ENCODE measurements around the gene CMTM7. TPM values are rescaled to one million over a fixed set of nuclear protein-coding genes. Genes with fewer than 3 reads are reported as not detected.

The CMTM7 gene
- total RNA-seq, 3 donors from 2014 or later (not counting 1 experiment from before 2014, with no cell fraction given), result 4.1 to 16.7 (median 12.8) TPM

- WGBS (ENCODE audit: insufficient coverage), result 33% methylated on average over 4 of the region's 6 CpGs
- Mint-ChIP-seq H3K4me1 (peaks cover 23 to 28% of the 10 kb centered on the region in 2 donors), H3K27me3 (ENCODE audit: low read depth in 2 of 2) (no peaks in the 10 kb centered on the region), H3K36me3 (no peaks in the 10 kb centered on the region), H3K4me3 (peak overlapping the region; percentile 78), H3K9me3 (no peaks in the 10 kb centered on the region), H3K27ac (peak overlapping the region; percentile 81 to 83)
- H3K27me3 ChIP-seq (ENCODE audit: control insufficient read depth, insufficient read depth, low read length), result no peaks in the 10 kb centered on the region
- no peaks in the 10 kb centered on the region for H3K36me3 ChIP-seq (ENCODE audit: control insufficient read depth, insufficient read depth, low read length)
- no peak for TF ChIP-seq CTCF (IDR thresholded peaks at IDR 0.05)
- intact Hi-C loops (cut with micrococcal nuclease), result no loop called here
- peak in 1 of 2 donors; percentile 75 for DNase-seq
- no peaks in the 10 kb centered on the region for H3K9me3 ChIP-seq (ENCODE audit: control insufficient read depth, insufficient read depth, low read length)
- H3K27ac ChIP-seq (ENCODE audit: low read length), result peak overlapping the region; percentile 72
- H3K4me1 ChIP-seq (ENCODE audit: control insufficient read depth, insufficient read depth, low read length), result peaks cover 20% of the 10 kb centered on the region
- ATAC-seq, result peak; percentile 84 to 90 (median 86)
- no peak overlapping the region for H3K4me3 ChIP-seq (ENCODE audit: low read length)
Observed at GRCh38 chr3:32414522-32415202, 23.0 kb downstream of the CMTM7 start.

GRCh38 chr3:32419742-32420125, 28.1 kb downstream of the CMTM7 start:
- 78% methylated on average over 2 of the region's 2 CpGs for WGBS (ENCODE audit: insufficient coverage)
- H3K9me3 Mint-ChIP-seq, result no peaks in the 10 kb centered on the region
- H3K4me3 Mint-ChIP-seq, result no peak overlapping the region
- Histone ChIP-seq H3K9me3 (ENCODE audit: control insufficient read depth, insufficient read depth, low read length) (no peaks in the 10 kb centered on the region), H3K36me3 (ENCODE audit: control insufficient read depth, insufficient read depth, low read length) (no peaks in the 10 kb centered on the region), H3K4me1 (ENCODE audit: control insufficient read depth, insufficient read depth, low read length) (peaks cover 42% of the 10 kb centered on the region), H3K27ac (ENCODE audit: low read length) (peak overlapping the region; percentile 45), H3K4me3 (ENCODE audit: low read length) (no peak overlapping the region), H3K27me3 (ENCODE audit: control insufficient read depth, insufficient read depth, low read length) (no peaks in the 10 kb centered on the region)
- intact Hi-C loops (cut with micrococcal nuclease), result no loop called here
- no peak for TF ChIP-seq CTCF (IDR thresholded peaks at IDR 0.05)
- H3K4me1 Mint-ChIP-seq, result peaks cover 37 to 60% of the 10 kb centered on the region in 2 donors
- H3K36me3 Mint-ChIP-seq, result no peaks in the 10 kb centered on the region
- no peaks in the 10 kb centered on the region for H3K27me3 Mint-ChIP-seq (ENCODE audit: low read depth in 2 of 2)
- DNase-seq, result no peak
- H3K27ac Mint-ChIP-seq, result peak overlapping the region; percentile 69 to 71
- ATAC-seq, result no peak

- intact Hi-C loops (cut with micrococcal nuclease), result no loop called here
- peak in 2 of 3 donors; percentile 33 to 58 for ATAC-seq
Observed at GRCh38 chr3:32420126-32421038, 28.7 kb downstream of the CMTM7 start.

More at GRCh38 chr3:32420126-32421038, 28.7 kb downstream of the CMTM7 start:
- peak overlapping the region; percentile 69 to 71 for H3K27ac Mint-ChIP-seq
- H3K9me3 Mint-ChIP-seq, result no peaks in the 10 kb centered on the region
- no peak for TF ChIP-seq CTCF (IDR thresholded peaks at IDR 0.05)
- no peaks in the 10 kb centered on the region for H3K27me3 Mint-ChIP-seq (ENCODE audit: low read depth in 2 of 2)
- Histone ChIP-seq H3K36me3 (ENCODE audit: control insufficient read depth, insufficient read depth, low read length) (no peaks in the 10 kb centered on the region), H3K4me1 (ENCODE audit: control insufficient read depth, insufficient read depth, low read length) (peaks cover 40% of the 10 kb centered on the region), H3K27me3 (ENCODE audit: control insufficient read depth, insufficient read depth, low read length) (no peaks in the 10 kb centered on the region), H3K4me3 (ENCODE audit: low read length) (no peak overlapping the region), H3K27ac (ENCODE audit: low read length) (peak overlapping the region; percentile 45), H3K9me3 (ENCODE audit: control insufficient read depth, insufficient read depth, low read length) (no peaks in the 10 kb centered on the region)
- H3K4me3 Mint-ChIP-seq, result no peak overlapping the region
- H3K36me3 Mint-ChIP-seq, result no peaks in the 10 kb centered on the region
- peaks cover 35 to 60% of the 10 kb centered on the region in 2 donors for H3K4me1 Mint-ChIP-seq
- peak in 1 of 2 donors; percentile 44 for DNase-seq
- 39% methylated on average over 14 of the region's 14 CpGs for WGBS (ENCODE audit: insufficient coverage)

Measured in natural killer cell (primary cell).